Hepatocyte (in vitro differentiated cells): Measurements from ENCODE around the gene MTERF4.

Experiments
- CTCF ChIP-seq: fragments of 200-600 bp; sonication (generic); IDR thresholded peaks from 2 replicates; pipeline ENCODE4 v1.5.1; 2016; ENCODE audit warnings: antibody characterized with exemption, mild to moderate bottlenecking; ENCODE audit not compliant: poor library complexity
- EZH2 ChIP-seq: fragments of 200-600 bp; sonication (generic); IDR thresholded peaks from 2 replicates; pipeline ENCODE4 v1.6.1; 2016; ENCODE audit warnings: antibody characterized with exemption, mild to moderate bottlenecking, borderline replicate concordance
- EZH2phosphoT487 ChIP-seq: fragments of 200-600 bp; sonication (generic); IDR thresholded peaks from one replicate; pipeline ENCODE4 v1.6.1; 2018; ENCODE audit warnings: antibody characterized with exemption, mild to moderate bottlenecking, low read depth, moderate library complexity; ENCODE audit not compliant: unreplicated experiment, severe bottlenecking

- TF ChIP-seq CTCF (no peak), EZH2 (no peak), EZH2phosphoT487 (no peak)
These were observed 31.3 kb upstream of the MTERF4 start for GRCh38 chr2:241133436-241133820.
